Esophagus mucosa (tissue), 1 donor: ENCODE measurements around the gene SLCO2A1. TPM values are rescaled to one million over a fixed set of nuclear protein-coding genes. Genes with fewer than 3 reads are reported as not detected.

Experiments used
- ATAC-seq: fragments of 200-7000 bp; cut with Tn5 transposase; one replicate; pipeline ENCODE4 v1.9.1; 2020
- total RNA-seq: library from RNA; stranded (reverse); gene quantifications from one replicate; pipeline ENCODE4 v1.2.4, GENCODE V29; 2023
- donor health status: DM: yes; HTN: yes; CAD: no.

SLCO2A1 gene
- total RNA-seq, 1 donor from 2014 or later = 17.6 TPM

DNA sequence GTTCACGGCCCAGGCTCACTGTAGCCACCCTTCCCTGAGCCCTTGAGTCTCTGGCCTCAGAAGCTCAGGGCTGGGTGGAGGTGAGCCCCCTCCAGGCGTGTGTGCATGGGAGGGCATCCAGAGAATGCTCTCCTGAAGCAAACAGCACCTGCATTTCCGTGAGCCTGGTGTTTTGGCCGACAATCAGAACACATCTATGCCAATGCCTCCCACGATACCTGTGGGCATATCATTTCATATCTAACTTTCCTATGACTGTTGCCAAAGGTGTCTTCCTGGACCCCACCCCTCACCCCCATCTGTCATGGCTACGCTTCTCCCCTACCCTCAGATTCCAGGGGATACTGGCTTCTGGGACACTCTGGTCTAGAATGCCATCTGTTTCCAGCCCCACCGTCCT is 80.7 kb downstream of the SLCO2A1 start:
- no peak for ATAC-seq

- ATAC-seq = peak; percentile 7
Measured at GRCh38 chr3:133948131-133948810, 81.5 kb downstream of the SLCO2A1 start.

DNA sequence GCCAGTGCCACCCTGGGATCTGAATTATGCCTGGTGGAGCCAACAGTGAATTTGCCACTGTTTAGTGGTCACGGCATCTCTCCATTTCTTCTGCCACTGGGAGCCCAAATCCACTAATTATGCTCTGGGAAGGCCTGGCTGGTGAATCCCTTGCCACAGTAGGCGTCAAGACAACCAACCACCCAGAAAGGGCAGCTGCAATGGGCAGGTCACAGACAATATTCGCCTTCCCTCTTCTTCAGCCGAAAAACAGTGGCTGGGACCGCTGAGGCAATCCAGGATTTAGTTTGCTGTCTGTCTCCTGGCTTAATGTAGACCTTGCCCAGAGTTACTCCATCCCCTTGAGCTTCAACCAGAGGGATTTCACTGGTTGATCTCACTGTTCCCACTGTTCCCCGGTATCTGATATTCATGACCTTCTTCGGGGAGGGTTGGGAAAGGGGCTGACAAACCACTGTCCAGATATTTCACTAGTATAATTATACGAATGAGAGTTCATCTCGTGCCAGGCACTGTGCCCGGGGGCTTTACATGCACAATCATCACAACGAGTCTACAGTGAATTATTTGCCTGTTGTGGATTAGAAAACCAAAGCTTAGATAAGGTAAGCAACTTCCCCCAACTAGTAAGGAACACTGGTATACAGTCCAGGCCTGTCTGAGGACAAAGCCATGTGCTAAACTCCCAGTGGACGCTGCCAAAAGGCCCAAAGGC is 84.2 kb downstream of the SLCO2A1 start:
- no peak for ATAC-seq

- ATAC-seq = peak; percentile 47
Measured at GRCh38 chr3:133944641-133945380, 84.9 kb downstream of the SLCO2A1 start.

DNA sequence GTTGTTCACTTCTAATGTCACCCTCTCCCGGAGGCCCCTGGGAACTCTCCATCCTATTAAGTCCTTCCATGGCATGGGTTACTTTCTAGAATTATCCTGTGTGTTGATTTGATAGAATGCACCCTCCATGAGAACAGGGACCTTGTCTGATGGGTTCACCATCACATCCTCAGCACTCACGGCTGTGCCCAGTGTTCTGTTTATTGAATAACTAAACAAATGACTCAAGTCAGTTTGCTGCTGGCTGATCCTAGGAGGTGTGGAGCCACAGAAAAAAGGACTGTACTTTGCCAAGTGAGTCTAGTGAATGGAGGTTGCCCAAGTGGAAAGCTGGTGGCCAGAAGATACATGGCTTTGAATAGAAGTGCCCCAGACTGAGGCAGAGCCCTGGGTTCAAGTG is 85.5 kb downstream of the SLCO2A1 start:
- ATAC-seq = no peak

DNA sequence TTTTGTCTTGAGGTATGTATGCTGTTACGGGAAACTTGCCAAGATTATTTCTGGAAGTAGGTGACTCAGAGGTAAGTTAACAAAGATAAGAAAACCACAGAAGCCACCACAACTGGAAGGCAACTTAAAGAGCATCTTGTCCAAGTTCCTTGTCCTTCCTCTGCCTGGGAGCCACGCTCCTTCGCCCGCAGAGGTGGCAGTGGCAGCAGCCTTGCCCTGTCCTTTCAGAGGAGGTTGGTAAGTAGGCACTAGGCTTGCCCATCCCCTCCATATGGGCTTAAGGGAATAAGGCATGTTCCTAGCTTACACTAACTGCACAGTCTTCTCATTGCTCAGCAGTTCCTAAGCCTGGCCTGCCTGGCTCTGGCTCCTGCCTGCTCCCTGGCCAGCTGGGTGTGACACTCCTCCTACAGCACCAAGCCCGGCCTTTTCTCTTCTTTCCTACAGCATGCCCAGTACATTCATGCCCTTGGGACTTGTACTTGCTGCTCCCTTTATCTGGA is 86.0 kb downstream of the SLCO2A1 start:
- peak; percentile 61 for ATAC-seq

DNA sequence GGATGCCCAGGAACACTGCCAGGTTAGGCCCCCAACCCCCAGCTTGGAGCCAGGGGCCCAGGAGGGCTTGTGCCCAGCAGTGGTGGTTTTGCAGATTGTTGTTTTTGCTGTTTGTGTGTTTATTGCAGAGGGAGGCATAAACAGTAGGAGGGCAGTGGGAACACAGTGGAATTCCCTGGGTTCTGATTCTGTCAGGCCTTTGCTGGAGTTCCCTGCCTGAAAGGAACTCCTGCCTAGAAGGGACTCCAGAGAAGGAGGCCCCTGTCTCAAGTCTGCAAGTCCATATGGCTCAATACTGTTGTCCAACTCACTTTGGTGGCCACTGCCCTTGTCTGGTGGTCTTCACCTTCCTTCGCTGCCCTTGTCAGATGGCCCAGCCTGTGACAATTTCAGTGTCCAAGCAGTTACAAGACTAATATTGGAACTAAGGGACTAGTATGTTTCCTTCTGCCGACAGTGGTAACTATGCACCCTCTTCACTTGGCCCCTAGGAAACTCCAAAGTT is 86.6 kb downstream of the SLCO2A1 start:
- no peak for ATAC-seq

- ATAC-seq = no peak
Measured at GRCh38 chr3:133941415-133941821, 88.3 kb downstream of the SLCO2A1 start.

GRCh38 chr3:133940536-133940935 is 89.2 kb downstream of the SLCO2A1 start:
- ATAC-seq = no peak

- ATAC-seq = no peak
Measured at GRCh38 chr3:133939463-133939835, 90.3 kb downstream of the SLCO2A1 start.

- ATAC-seq = peak; percentile 12
Measured at GRCh38 chr3:133938770-133939462, 90.8 kb downstream of the SLCO2A1 start.

GRCh38 chr3:133937756-133938601 is 91.7 kb downstream of the SLCO2A1 start:
- ATAC-seq = no peak

DNA sequence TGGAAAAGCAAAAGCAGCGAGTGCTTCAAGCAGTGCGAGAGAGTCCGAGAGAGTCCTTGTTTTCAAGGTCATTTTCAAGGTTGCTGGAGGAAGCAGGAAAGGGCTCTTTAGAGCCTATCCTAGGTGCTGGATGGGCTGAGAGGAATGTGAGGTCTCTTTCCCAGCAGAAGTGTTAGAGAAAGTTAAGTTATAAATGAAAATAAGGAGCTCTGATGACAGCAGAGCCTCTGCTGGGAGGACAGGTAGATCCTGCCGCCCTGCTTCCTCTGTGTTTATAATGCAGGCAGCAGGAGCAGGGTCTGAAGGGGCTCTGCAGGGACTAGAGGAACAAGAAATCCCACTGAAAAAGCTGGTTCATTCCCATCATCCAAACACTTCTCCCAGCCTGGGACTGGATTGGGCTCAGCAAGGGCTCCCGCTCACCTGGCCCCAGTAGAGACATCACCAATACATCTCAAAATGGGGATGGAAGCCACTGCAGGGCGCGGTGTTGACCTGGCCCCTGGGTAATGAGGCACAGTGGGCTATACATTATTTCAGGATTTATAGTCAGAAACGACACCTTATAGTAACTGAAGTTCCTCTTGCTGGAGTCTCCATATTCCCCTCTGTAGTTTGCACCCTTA is 92.6 kb downstream of the SLCO2A1 start:
- ATAC-seq = no peak

DNA sequence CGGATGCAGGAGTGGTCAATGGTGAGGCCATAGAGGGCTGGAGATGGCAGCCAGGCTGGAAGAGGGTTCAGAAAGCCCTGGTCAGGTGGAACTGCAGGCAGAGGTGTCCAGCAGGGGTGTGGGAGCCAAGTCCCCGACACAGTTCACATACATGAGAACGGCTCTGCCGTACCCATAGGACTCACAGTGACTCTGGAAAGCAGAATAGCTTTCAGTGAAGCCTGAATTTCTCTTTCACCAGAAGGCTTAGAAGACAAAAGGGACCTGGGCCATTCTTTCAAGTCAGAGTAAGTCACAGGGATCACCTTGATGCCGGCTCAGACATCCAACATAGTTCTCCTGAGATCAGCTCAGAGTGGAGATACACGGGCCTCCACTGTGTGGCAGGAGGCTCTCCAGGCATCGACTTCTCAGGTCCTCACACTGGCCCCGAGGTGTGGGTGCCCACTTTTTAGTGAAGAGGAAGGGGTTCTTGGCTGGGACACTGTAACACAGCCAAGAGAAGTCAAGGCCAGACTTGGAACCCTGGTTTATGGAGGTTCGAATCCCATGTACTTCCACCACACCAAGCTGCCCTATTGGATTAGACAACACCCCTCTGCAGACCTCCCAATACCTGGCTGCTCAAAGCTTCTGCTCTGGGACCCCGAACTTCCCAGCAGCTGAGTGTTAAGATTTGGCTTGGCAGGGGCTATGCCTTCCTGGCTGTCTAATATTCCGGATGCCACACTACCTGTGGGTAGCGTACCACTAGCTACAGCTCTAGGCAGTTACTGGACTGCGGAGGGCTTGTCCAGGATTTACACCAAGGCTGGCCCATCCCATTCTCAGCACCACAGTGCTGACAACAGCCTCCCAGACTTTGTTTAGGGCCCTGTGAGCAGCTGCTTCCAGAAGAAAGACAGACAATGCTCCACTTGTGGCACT is 93.6 kb downstream of the SLCO2A1 start:
- ATAC-seq = no peak

GRCh38 chr3:133934996-133935842 is 94.5 kb downstream of the SLCO2A1 start:
- ATAC-seq = no peak

DNA sequence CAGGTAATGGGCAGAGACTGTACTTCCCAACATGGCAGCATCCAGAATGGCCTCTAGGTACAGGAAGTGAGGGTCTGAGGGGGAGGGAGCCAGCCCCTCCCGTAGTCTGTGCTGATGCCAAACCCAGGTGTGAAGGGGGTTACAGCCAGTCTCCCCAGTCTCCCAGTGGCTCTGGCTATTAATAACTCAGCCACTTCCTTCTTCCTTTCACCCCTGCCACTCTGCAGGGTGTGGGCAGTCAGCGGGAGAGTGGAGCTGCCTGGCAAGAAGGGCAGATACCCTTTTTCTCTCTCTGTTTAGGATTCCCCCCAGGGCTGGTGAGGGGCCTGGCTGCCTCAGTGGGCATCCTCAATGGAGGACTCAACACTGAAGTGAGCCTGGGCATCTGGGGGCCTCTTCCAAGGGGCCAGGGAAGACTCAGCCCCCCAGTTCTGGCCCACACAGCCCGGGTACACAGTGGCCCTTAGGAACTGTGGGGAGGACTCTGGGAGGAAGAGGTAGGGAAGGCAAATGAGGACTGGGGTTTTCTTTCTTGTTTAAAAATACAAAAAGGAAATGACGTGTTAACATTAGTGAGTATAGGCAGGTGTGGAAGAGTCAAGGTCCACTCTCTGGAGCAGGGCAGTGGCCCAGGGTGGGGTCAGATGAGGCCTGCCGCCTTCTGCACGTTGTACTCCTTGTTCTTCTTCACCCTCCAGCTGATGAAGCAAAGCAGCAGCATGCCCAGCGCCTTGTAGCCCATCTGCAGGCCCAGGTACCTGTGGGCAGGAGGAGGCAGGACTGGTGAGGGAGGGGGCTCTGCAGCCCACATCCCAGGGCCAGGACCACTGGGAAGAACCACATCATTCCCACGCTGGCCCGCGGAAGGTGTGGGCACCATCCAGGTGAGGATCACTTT is 95.4 kb downstream of the SLCO2A1 start:
- no peak for ATAC-seq

GRCh38 chr3:133933097-133934024 is 96.4 kb downstream of the SLCO2A1 start:
- ATAC-seq = no peak
